ENCODE measurements around the gene ADORA2A.

Gene ADORA2A

GRCh38 chr22:24444251-24444650 is 16.9 kb downstream of the ADORA2A start:
- DNase-seq (ENCODE audit: extremely low spot score), result no peak
- CTCF ChIA-PET, result interaction anchor here (0.6 to 1.3 kb wide), 5 partner anchors 8 to 77 kb away, joined by 3 to 5 read pairs (median 3); no protein-coding TSS in a partner anchor
- POLR2A ChIA-PET, result interaction anchor here (1.4 kb wide), 1 partner anchor 10 kb away, joined by 5 read pairs; no protein-coding TSS in a partner anchor
- no peak for TF ChIP-seq CTCF (IDR thresholded peaks at IDR 0.05; ENCODE audit: control extremely low read depth, extremely low read depth, low read depth, missing control alignments)

- no peak for DNase-seq (ENCODE audit: extremely low spot score)
- ChIA-PET CTCF (interaction anchor here (1.1 to 1.7 kb wide), 3 partner anchors 9 to 21 kb away, joined by 3 to 5 read pairs (median 4); no protein-coding TSS in a partner anchor), POLR2A (no interaction called here)
- no peak for TF ChIP-seq CTCF (IDR thresholded peaks at IDR 0.05; ENCODE audit: control extremely low read depth, extremely low read depth, low read depth, missing control alignments)
Measured at GRCh38 chr22:24444729-24445466, 17.5 kb downstream of the ADORA2A start.

- no peak for DNase-seq (ENCODE audit: extremely low spot score)
- POLR2A ChIA-PET, result no interaction called here
- CTCF ChIA-PET, result interaction anchor here (1.1 to 1.7 kb wide), 4 partner anchors 10 to 61 kb away, joined by 3 to 5 read pairs (median 4); no protein-coding TSS in a partner anchor
- no peak for TF ChIP-seq CTCF (IDR thresholded peaks at IDR 0.05; ENCODE audit: control extremely low read depth, extremely low read depth, low read depth, missing control alignments)
Measured at GRCh38 chr22:24445481-24446259, 18.3 kb downstream of the ADORA2A start.

- TF ChIP-seq CTCF (IDR thresholded peaks at IDR 0.05; ENCODE audit: control extremely low read depth, extremely low read depth, low read depth, missing control alignments), result no peak
- ChIA-PET CTCF (interaction anchor here (1.6 to 1.7 kb wide), 3 partner anchors 9 to 61 kb away, joined by 3 to 5 read pairs (median 4); no protein-coding TSS in a partner anchor), POLR2A (no interaction called here)
- no peak for DNase-seq (ENCODE audit: extremely low spot score)
Measured at GRCh38 chr22:24446260-24446611, 18.8 kb downstream of the ADORA2A start.

- ChIA-PET CTCF (interaction anchor here (1.6 kb wide), 1 partner anchor 23 kb away, joined by 3 read pairs; no protein-coding TSS in a partner anchor), POLR2A (no interaction called here)
- no peak for TF ChIP-seq CTCF (IDR thresholded peaks at IDR 0.05; ENCODE audit: control extremely low read depth, extremely low read depth, low read depth, missing control alignments)
- no peak for DNase-seq (ENCODE audit: extremely low spot score)
Measured at GRCh38 chr22:24450610-24451009, 23.2 kb downstream of the ADORA2A start.

GRCh38 chr22:24451162-24451561 is 23.8 kb downstream of the ADORA2A start:
- CTCF ChIA-PET, result no interaction called here
- no peak for DNase-seq (ENCODE audit: extremely low spot score)
- POLR2A ChIA-PET, result no interaction called here
- no peak for TF ChIP-seq CTCF (IDR thresholded peaks at IDR 0.05; ENCODE audit: control extremely low read depth, extremely low read depth, low read depth, missing control alignments)
